H1 (cell line): Measurements from ENCODE around the gene DTNB. TPM values are rescaled to one million over a fixed set of nuclear protein-coding genes. Genes with fewer than 3 reads are reported as not detected.

Experiments
- CTCF ChIA-PET: fragments of 300-600 bp; sonication (Branson Sonifier 250); formaldehyde crosslinking; loops from one replicate; lab custom pipeline; 2021; ENCODE audit not compliant: partially characterized antibody; lab: Charles Lee
- POLR2A ChIA-PET: fragments of 300-600 bp; sonication (Branson Sonifier 250); formaldehyde crosslinking; loops from one replicate; lab custom pipeline; 2021; ENCODE audit warnings: inconsistent platforms; ENCODE audit not compliant: partially characterized antibody; lab: Charles Lee
- DNase-seq, 2 experiments: peaks; one replicate each; pipeline versions ENCODE4 v3.0.0 to v3.0.0-alpha.2; 2010 to 2022; ENCODE audit warnings: low spot score in 2 of 2, low read depth in 1 of 2, mixed read lengths in 1 of 2
- FAIRE-seq: peaks from 2 replicates; lab custom pipeline; 2011; peaks lifted over from hg19 to GRCh38; lab: Jason Lieb, UNC
- H2AFZ ChIP-seq: 2 replicates; pipeline ENCODE4 v1.8.1; 2012; ENCODE audit warnings: low read length, inconsistent platforms
- H2AK5ac ChIP-seq: 2 replicates; pipeline ENCODE4 v1.6.1; 2013; ENCODE audit warnings: low read depth, low read length
- H2BK120ac ChIP-seq: replicated peaks from 2 replicates; pipeline ENCODE3; 2013; ENCODE audit warnings: low read depth, low read length, inconsistent platforms
- H2BK12ac ChIP-seq: 2 replicates; pipeline ENCODE4 v1.6.1; 2013; ENCODE audit warnings: low read depth, low read length
- H2BK15ac ChIP-seq: 2 replicates; pipeline ENCODE4 v1.6.1; 2013; ENCODE audit warnings: low read length
- H2BK20ac ChIP-seq: 2 replicates; pipeline ENCODE4 v1.6.1; 2013; ENCODE audit warnings: low read length
- H2BK5ac ChIP-seq: 2 replicates; pipeline ENCODE4 v1.6.1; 2013; ENCODE audit warnings: low read depth, low read length
- H3K14ac ChIP-seq: 2 replicates; pipeline ENCODE4 v1.6.1; 2013; ENCODE audit warnings: inconsistent platforms; ENCODE audit not compliant: insufficient read length
- H3K18ac ChIP-seq: 2 replicates; pipeline ENCODE4 v1.6.1; 2013; ENCODE audit warnings: low read length; ENCODE audit errors: extremely low read depth
- H3K23ac ChIP-seq: 2 replicates; pipeline ENCODE4 v1.6.1; 2013; ENCODE audit warnings: inconsistent platforms; ENCODE audit not compliant: insufficient read length
- H3K23me2 ChIP-seq: 2 replicates; pipeline ENCODE4 v1.6.1; 2013; ENCODE audit warnings: low read depth, low read length
- H3K27ac ChIP-seq: 2 replicates; pipeline ENCODE4 v1.6.1; 2011; ENCODE audit warnings: low read depth, low read length, inconsistent platforms
- H3K27me3 ChIP-seq, 4 experiments: replicated peaks in 1 of 4; 1 replicate in 1 of 4; 2 replicates in 3 of 4; pipeline versions ENCODE4 v1.6.1 to v1.8.1; 2011 to 2013; ENCODE audit warnings: low read length in 3 of 4, mild to moderate bottlenecking in 3 of 4, inconsistent platforms in 2 of 4, mixed read lengths in 2 of 4, moderate library complexity in 1 of 4; ENCODE audit not compliant: control insufficient read depth in 3 of 4, insufficient read depth in 3 of 4; ENCODE audit errors: extremely low read depth in 1 of 4
- H3K36me3 ChIP-seq, 4 experiments: 2 replicates each; pipeline versions ENCODE4 v1.6.1 to v1.8.1; 2011 to 2013; ENCODE audit warnings: mild to moderate bottlenecking in 4 of 4, low read length in 3 of 4, moderate library complexity in 2 of 4, control low read depth in 1 of 4, inconsistent platforms in 1 of 4; ENCODE audit not compliant: insufficient read depth in 4 of 4, control insufficient read depth in 2 of 4
- H3K4ac ChIP-seq: replicated peaks from 2 replicates; pipeline ENCODE3; 2013; ENCODE audit warnings: low read length, low read depth, mixed read lengths, inconsistent platforms; ENCODE audit not compliant: insufficient read length
- H3K4me1 ChIP-seq, 4 experiments: replicated peaks in 1 of 4; 1 replicate in 1 of 4; 2 replicates in 3 of 4; pipeline versions ENCODE4 v1.6.1 to v1.8.1; 2011 to 2013; ENCODE audit warnings: low read length in 3 of 4, inconsistent platforms in 2 of 4, mixed read lengths in 1 of 4; ENCODE audit not compliant: insufficient read depth in 4 of 4, control insufficient read depth in 3 of 4
- H3K4me2 ChIP-seq, 2 experiments: 2 replicates each; pipeline versions ENCODE4 v1.6.1 to v1.8.1; 2011 to 2013; ENCODE audit warnings: low read depth in 2 of 2, low read length in 2 of 2, control low read depth in 1 of 2, inconsistent platforms in 1 of 2, mild to moderate bottlenecking in 1 of 2; ENCODE audit not compliant: insufficient read depth in 1 of 2
- H3K4me3 ChIP-seq, 4 experiments: fragments of 200-600, 300-600 bp in 1 of 4; sonication (generic), shearing (Covaris generic), sonication (Bioruptor Twin) in 1 of 4; 2 replicates each; pipeline versions ENCODE4 v1.5.1 to v1.8.1; 2011 to 2016; ENCODE audit warnings: low read length in 4 of 4, low read depth in 3 of 4, control low read depth in 2 of 4, inconsistent platforms in 2 of 4, mild to moderate bottlenecking in 2 of 4, mixed read lengths in 1 of 4, moderate library complexity in 1 of 4; ENCODE audit not compliant: insufficient read depth in 2 of 4; ENCODE audit errors: extremely low read depth in 1 of 4
- H3K56ac ChIP-seq: replicated peaks from 2 replicates; pipeline ENCODE3; 2013; ENCODE audit warnings: low read depth, mild to moderate bottlenecking, mixed read lengths, low read length, inconsistent platforms; ENCODE audit not compliant: insufficient read length
- H3K79me1 ChIP-seq: 2 replicates; pipeline ENCODE4 v1.6.1; 2013; ENCODE audit warnings: low read depth, low read length, control low read depth
- H3K79me2 ChIP-seq, 2 experiments: 2 replicates each; pipeline versions ENCODE4 v1.6.1 to v1.8.1; 2012 to 2013; ENCODE audit warnings: low read length in 2 of 2, mild to moderate bottlenecking in 2 of 2, inconsistent platforms in 1 of 2; ENCODE audit not compliant: insufficient read depth in 2 of 2, control insufficient read depth in 1 of 2
- H3K9ac ChIP-seq, 4 experiments: replicated peaks in 1 of 4; 1 replicate in 1 of 4; 2 replicates in 3 of 4; pipeline versions ENCODE4 v1.6.1 to v1.8.1; 2011 to 2013; ENCODE audit warnings: low read depth in 3 of 4, low read length in 3 of 4, control low read depth in 2 of 4, mild to moderate bottlenecking in 2 of 4, moderate library complexity in 2 of 4, inconsistent platforms in 1 of 4; ENCODE audit errors: extremely low read depth in 1 of 4
- H3K9me3 ChIP-seq, 2 experiments: 2 replicates each; pipeline versions ENCODE4 v1.6.1 to v1.8.1; 2012 to 2013; ENCODE audit warnings: mild to moderate bottlenecking in 2 of 2, moderate library complexity in 2 of 2, control low read depth in 1 of 2, inconsistent platforms in 1 of 2, low read depth in 1 of 2, low read length in 1 of 2, mixed read lengths in 1 of 2; ENCODE audit not compliant: insufficient read depth in 2 of 2
- H4K20me1 ChIP-seq, 2 experiments: replicated peaks in 1 of 2; 2 replicates each; pipeline versions ENCODE3 to v1.8.1; 2011 to 2013; ENCODE audit warnings: inconsistent platforms in 2 of 2, low read length in 2 of 2, mild to moderate bottlenecking in 1 of 2; ENCODE audit not compliant: insufficient read depth in 2 of 2, control insufficient read depth in 1 of 2
- H4K5ac ChIP-seq: 2 replicates; pipeline ENCODE4 v1.6.1; 2013; ENCODE audit warnings: low read length, low read depth, mixed read lengths, inconsistent platforms; ENCODE audit not compliant: insufficient read length
- H4K8ac ChIP-seq: 2 replicates; pipeline ENCODE4 v1.8.0; 2013; ENCODE audit warnings: mild to moderate bottlenecking, moderate library complexity, low read length, inconsistent platforms; ENCODE audit not compliant: insufficient read depth; ENCODE audit errors: extremely low read depth
- H4K91ac ChIP-seq: replicated peaks from 2 replicates; pipeline ENCODE3; 2013; ENCODE audit warnings: low read length, mixed read lengths, inconsistent platforms; ENCODE audit not compliant: insufficient read length
- BRCA1 ChIP-seq: IDR thresholded peaks from 2 replicates; pipeline ENCODE4 v1.6.1; 2012; ENCODE audit warnings: low read depth, low read length, improper control_type of control experiment
- CBX5 ChIP-seq: fragments of 300-800, 300-1000 bp; sonication (generic); IDR thresholded peaks from 2 replicates; pipeline ENCODE4 v1.7.1; 2016; ENCODE audit warnings: antibody characterized with exemption, low read length, low read depth
- CBX8 ChIP-seq: fragments of 300-800, 300-1000 bp; sonication (generic); IDR thresholded peaks from 2 replicates; pipeline ENCODE4 v1.7.1; 2016; ENCODE audit warnings: low read depth, low read length, borderline replicate concordance
- EGR1 ChIP-seq: IDR thresholded peaks from 2 replicates; pipeline ENCODE4 v1.6.1; 2011; ENCODE audit warnings: low read depth, low read length, borderline replicate concordance
- GTF2F1 ChIP-seq: IDR thresholded peaks from 2 replicates; pipeline ENCODE4 v1.6.1; 2012; ENCODE audit warnings: low read depth, low read length, improper control_type of control experiment, borderline replicate concordance
- KDM1A ChIP-seq: fragments of 200-600, 300-600 bp; sonication (generic); IDR thresholded peaks from 2 replicates; pipeline ENCODE4 v1.7.1; 2016; ENCODE audit warnings: mild to moderate bottlenecking, low read length, borderline replicate concordance
- KDM5A ChIP-seq: fragments of 200-600 bp; IDR thresholded peaks from 2 replicates; pipeline ENCODE4 v1.7.1; 2012; ENCODE audit warnings: mild to moderate bottlenecking, low read length, inconsistent platforms, mixed read lengths
- NANOG ChIP-seq: IDR thresholded peaks from 2 replicates; pipeline ENCODE4 v1.6.1; 2011; ENCODE audit warnings: low read length, low read depth, mild to moderate bottlenecking, inconsistent platforms; ENCODE audit not compliant: insufficient read depth, poor library complexity, severe bottlenecking
- POLR2AphosphoS5 ChIP-seq: IDR thresholded peaks from 2 replicates; pipeline ENCODE4 v1.6.1; 2011; ENCODE audit warnings: low read depth, low read length
- RAD21 ChIP-seq, 2 experiments: IDR thresholded peaks in 1 of 2; conservative IDR thresholded peaks in 1 of 2; 2 replicates each; pipeline ENCODE4 v1.6.1; 2011; ENCODE audit warnings: low read depth in 2 of 2, low read length in 2 of 2, improper control_type of control experiment in 1 of 2, inconsistent platforms in 1 of 2, mild to moderate bottlenecking in 1 of 2, moderate library complexity in 1 of 2
- RNF2 ChIP-seq: fragments of 200-900, 300-1000 bp; sonication (generic); IDR thresholded peaks from 2 replicates; pipeline ENCODE4 v1.7.1; 2016; ENCODE audit warnings: borderline replicate concordance, low read depth, mild to moderate bottlenecking, antibody characterized with exemption, low read length; ENCODE audit not compliant: poor library complexity, severe bottlenecking; ENCODE audit errors: missing control alignments
- SP1 ChIP-seq: IDR thresholded peaks from 2 replicates; pipeline ENCODE4 v1.6.1; 2011; ENCODE audit warnings: low read depth, low read length
- WGBS, 2 experiments: shearing (Covaris generic) in 1 of 2; methylation state at CpG; one replicate each; pipeline versions ENCODE4 v1.1.6 to v1.1.7; 2013 to 2015; ENCODE audit warnings: low lambda C conversion rate in 2 of 2, mixed read lengths in 2 of 2, inconsistent platforms in 1 of 2, low coverage in 1 of 2, missing lambda C conversion rate in 1 of 2; ENCODE audit not compliant: insufficient replicate concordance in 2 of 2, insufficient coverage in 1 of 2, insufficient read length in 1 of 2; ENCODE audit errors: extremely low coverage in 1 of 2, missing lambda C conversion rate in 1 of 2; 5-methylcytosine and 5-hydroxymethylcytosine counted together
- polyA plus RNA-seq, 7 experiments: library from polyadenylated mRNA; depleted of rRNA in 3 of 7; stranded (reverse) in 5 of 7; unstranded in 2 of 7; fragments of >200 nt in 5 of 7; fragments of 200-250 nt in 2 of 7; gene quantifications; 1 replicate in 5 of 7; 2 replicates in 1 of 7; 4 replicates in 1 of 7; pipeline versions ENCODE4 v1.2.1 to v1.2.3, GENCODE V29; 2011 to 2013; ENCODE audit warnings: missing spikeins in 2 of 7, mixed read lengths in 2 of 7
- total RNA-seq: library from RNA; stranded (reverse); fragmentation: NEBNext Ultra II Directional; extraction: Animal tissue kit (Norgen Biotek cat#: 25700); gene quantifications from 2 replicates; pipeline ENCODE4 v1.2.1, GENCODE V29; 2021

Gene DTNB
- total and polyA plus RNA-seq, 2 of the 8 experiments (the other 6 are each of a cell fraction or from before 2014, with no cell fraction given): 39.6 to 49.5 TPM

- Histone ChIP-seq H4K91ac (no peak overlapping the region), H3K18ac (no peak overlapping the region), H3K23ac (no peak overlapping the region), H4K8ac (no peak overlapping the region), H3K27ac (no peak overlapping the region), H3K4ac (no peak overlapping the region), H3K4me3 (no peak overlapping the region), H3K79me2 (peaks cover 0 to 7% of the 10 kb centered on the region in 2 experiments; a peak in 3 of 4 replicates), H3K36me3 (peaks cover 0 to 7% (median under 1%) of the 10 kb centered on the region in 4 experiments; a peak in 3 of 8 replicates), H3K27me3 (no peaks in the 10 kb centered on the region), H3K79me1 (no peaks in the 10 kb centered on the region), H3K9ac (no peak overlapping the region; a peak in 1 of 7 replicates), H2BK5ac (no peak overlapping the region), H2BK12ac (no peak overlapping the region), H3K9me3 (no peaks in the 10 kb centered on the region), H4K20me1 (peaks cover 0 to 2% of the 10 kb centered on the region in 2 experiments), H2BK15ac (no peak overlapping the region), H3K14ac (no peak overlapping the region), H2BK20ac (no peak overlapping the region), H2AK5ac (no peak overlapping the region), H2BK120ac (no peak overlapping the region), H2AFZ (no peak overlapping the region), H3K23me2 (no peaks in the 10 kb centered on the region), H4K5ac (no peak overlapping the region), H3K4me2 (no peak overlapping the region), H3K56ac (no peak overlapping the region), H3K4me1 (peaks cover 3 to 10% (median 5%) of the 10 kb centered on the region in 4 experiments; a peak in 4 of 7 replicates)
- no peak for DNase-seq
- ChIA-PET POLR2A (interaction anchor here (1.8 kb wide), 1 partner anchor 28 kb away, joined by 4 read pairs; no protein-coding TSS in a partner anchor), CTCF (interaction anchor here (0.6 to 2.0 kb wide), 2 partner anchors 11 to 279 kb away, joined by 3 to 13 read pairs; no protein-coding TSS in a partner anchor)
- WGBS, 2 experiments: 89% methylated on average over 7 of the region's 7 CpGs; no CpG with 5 or more reads in 1 of the 2 experiments
- no peak for FAIRE-seq
- TF ChIP-seq RNF2 (no peak), NANOG (no peak), SP1 (no peak), EGR1 (no peak), CBX8 (no peak), GTF2F1 (no peak), CBX5 (no peak), POLR2AphosphoS5 (no peak), RAD21 (IDR thresholded peaks at IDR 0.05 in 1 of 2, conservative IDR thresholded peaks at IDR 0.05 in 1 of 2; ENCODE audit: low read depth in 2 of 2, low read length in 2 of 2) (no peak), KDM5A (no peak), BRCA1 (no peak), KDM1A (no peak)
Measured at GRCh38 chr2:25617948-25618646, 55.3 kb downstream of the DTNB start.
